ENCODE measurements around the gene TPM2. TPM values are rescaled to one million over a fixed set of nuclear protein-coding genes. Genes with fewer than 3 reads are reported as not detected.

Gene TPM2
- 68.9 and 77.1 TPM in 2 replicates for total RNA-seq

- no peak for DNase-seq (ENCODE audit: low read depth)
These were observed at the start of gene TPM2 for GRCh38 chr9:35689542-35690293. Gene TPM2, minus strand, starts transcription at chr9:35689925. Its CDS starts 108 bp downstream, at chr9:35689817.

GRCh38 chr9:35738924-35739323, 49.2 kb upstream of the TPM2 start:
- no peaks in the 10 kb centered on the region for H3K27me3 ChIP-seq (ENCODE audit: control insufficient read depth, insufficient read depth, low read length)
- H3K4me3 ChIP-seq (ENCODE audit: low read depth, low read length) = no peak overlapping the region
- TF ChIP-seq, protein P1, sequence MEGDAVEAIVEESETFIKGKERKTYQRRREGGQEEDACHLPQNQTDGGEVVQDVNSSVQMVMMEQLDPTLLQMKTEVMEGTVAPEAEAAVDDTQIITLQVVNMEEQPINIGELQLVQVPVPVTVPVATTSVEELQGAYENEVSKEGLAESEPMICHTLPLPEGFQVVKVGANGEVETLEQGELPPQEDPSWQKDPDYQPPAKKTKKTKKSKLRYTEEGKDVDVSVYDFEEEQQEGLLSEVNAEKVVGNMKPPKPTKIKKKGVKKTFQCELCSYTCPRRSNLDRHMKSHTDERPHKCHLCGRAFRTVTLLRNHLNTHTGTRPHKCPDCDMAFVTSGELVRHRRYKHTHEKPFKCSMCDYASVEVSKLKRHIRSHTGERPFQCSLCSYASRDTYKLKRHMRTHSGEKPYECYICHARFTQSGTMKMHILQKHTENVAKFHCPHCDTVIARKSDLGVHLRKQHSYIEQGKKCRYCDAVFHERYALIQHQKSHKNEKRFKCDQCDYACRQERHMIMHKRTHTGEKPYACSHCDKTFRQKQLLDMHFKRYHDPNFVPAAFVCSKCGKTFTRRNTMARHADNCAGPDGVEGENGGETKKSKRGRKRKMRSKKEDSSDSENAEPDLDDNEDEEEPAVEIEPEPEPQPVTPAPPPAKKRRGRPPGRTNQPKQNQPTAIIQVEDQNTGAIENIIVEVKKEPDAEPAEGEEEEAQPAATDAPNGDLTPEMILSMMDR (IDR thresholded peaks at IDR 0.05; ENCODE audit: insufficient read depth, low read length, poor library complexity, severe bottlenecking) = no peak
- peaks cover 5% of the 10 kb centered on the region for H3K36me3 ChIP-seq (ENCODE audit: control insufficient read depth, insufficient read depth, low read length)
- DNase-seq (ENCODE audit: low read depth) = no peak

More at GRCh38 chr9:35689542-35690293, at the start of gene TPM2:
- H3K36me3 ChIP-seq (ENCODE audit: control insufficient read depth, insufficient read depth, low read length) = no peaks in the 10 kb centered on the region
- peak within 1 kb of the TSS; percentile 47 for H3K4me3 ChIP-seq (ENCODE audit: low read depth, low read length)
- no peaks in the 10 kb centered on the region for H3K27me3 ChIP-seq (ENCODE audit: control insufficient read depth, insufficient read depth, low read length)
- TF ChIP-seq, protein P1 (IDR thresholded peaks at IDR 0.05; ENCODE audit: insufficient read depth, low read length, poor library complexity, severe bottlenecking) = no peak

GRCh38 chr9:35738186-35738585, 48.5 kb upstream of the TPM2 start:
- Histone ChIP-seq H3K4me3 (ENCODE audit: low read depth, low read length) (no peak overlapping the region), H3K27me3 (ENCODE audit: control insufficient read depth, insufficient read depth, low read length) (no peaks in the 10 kb centered on the region), H3K36me3 (ENCODE audit: control insufficient read depth, insufficient read depth, low read length) (peaks cover 5% of the 10 kb centered on the region)
- DNase-seq (ENCODE audit: low read depth) = no peak
- TF ChIP-seq, protein P1 (IDR thresholded peaks at IDR 0.05; ENCODE audit: insufficient read depth, low read length, poor library complexity, severe bottlenecking) = no peak

- Histone ChIP-seq H3K36me3 (ENCODE audit: control insufficient read depth, insufficient read depth, low read length) (peaks cover 5% of the 10 kb centered on the region), H3K4me3 (ENCODE audit: low read depth, low read length) (no peak overlapping the region), H3K27me3 (ENCODE audit: control insufficient read depth, insufficient read depth, low read length) (no peaks in the 10 kb centered on the region)
- TF ChIP-seq, protein P1 (IDR thresholded peaks at IDR 0.05; ENCODE audit: insufficient read depth, low read length, poor library complexity, severe bottlenecking) = no peak
- no peak for DNase-seq (ENCODE audit: low read depth)
These were observed 47.4 kb upstream of the TPM2 start for GRCh38 chr9:35737143-35737542.

DNA sequence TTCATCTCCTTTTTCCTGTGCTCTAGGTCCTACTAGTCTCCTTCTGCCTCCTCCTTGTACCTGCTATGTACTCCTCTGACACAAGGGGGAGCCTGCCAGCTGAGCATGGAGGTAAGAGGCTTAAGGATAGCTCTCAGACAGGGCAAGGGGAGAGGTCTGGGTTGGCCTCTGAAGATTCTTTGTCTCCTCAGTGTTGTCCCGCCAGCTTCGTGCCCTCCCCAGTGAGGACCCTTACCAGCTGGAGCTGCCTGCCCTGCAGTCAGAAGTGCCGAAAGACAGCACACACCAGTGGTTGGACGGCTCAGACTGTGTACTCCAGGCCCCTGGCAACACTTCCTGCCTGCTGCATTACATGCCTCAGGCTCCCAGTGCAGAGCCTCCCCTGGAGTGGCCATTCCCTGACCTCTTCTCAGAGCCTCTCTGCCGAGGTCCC, 46.5 kb upstream of the TPM2 start:
- TF ChIP-seq, protein P1 (IDR thresholded peaks at IDR 0.05; ENCODE audit: insufficient read depth, low read length, poor library complexity, severe bottlenecking) = peak; percentile 93
- H3K27me3 ChIP-seq (ENCODE audit: control insufficient read depth, insufficient read depth, low read length) = no peaks in the 10 kb centered on the region
- no peak overlapping the region for H3K4me3 ChIP-seq (ENCODE audit: low read depth, low read length)
- no peak for DNase-seq (ENCODE audit: low read depth)
- H3K36me3 ChIP-seq (ENCODE audit: control insufficient read depth, insufficient read depth, low read length) = peaks cover 5% of the 10 kb centered on the region

- TF ChIP-seq, protein P1 (IDR thresholded peaks at IDR 0.05; ENCODE audit: insufficient read depth, low read length, poor library complexity, severe bottlenecking) = no peak
- Histone ChIP-seq H3K36me3 (ENCODE audit: control insufficient read depth, insufficient read depth, low read length) (peaks cover 5% of the 10 kb centered on the region), H3K27me3 (ENCODE audit: control insufficient read depth, insufficient read depth, low read length) (no peaks in the 10 kb centered on the region), H3K4me3 (ENCODE audit: low read depth, low read length) (no peak overlapping the region)
- DNase-seq (ENCODE audit: low read depth) = no peak
These were observed 44.4 kb upstream of the TPM2 start for GRCh38 chr9:35734096-35734495.

Data from kidney epithelial cell (primary cell).